ENCODE results near the gene ADAT2. TPM values are rescaled to one million over a fixed set of nuclear protein-coding genes. Genes with fewer than 3 reads are reported as not detected.

Gene ADAT2
- total and polyA plus RNA-seq, 2 of the 13 experiments (the other 11 are each of a cell fraction or from before 2014, with no cell fraction given) = 10.5 to 18.3 TPM

GRCh38 chr6:143486752-143487151 lies 36.3 kb upstream of the ADAT2 start:
- Histone ChIP-seq H3K9ac (ENCODE audit: insufficient read depth, low read depth, low read length) (no peak overlapping the region), H3K9me3 (ENCODE audit: low read length) (no peaks in the 10 kb centered on the region), H3K4me1 (ENCODE audit: insufficient read depth, low read length) (no peaks in the 10 kb centered on the region), H3K4me2 (ENCODE audit: low read depth, low read length) (no peak overlapping the region), H3K27ac (ENCODE audit: extremely low read length, insufficient read depth, low read length) (no peak overlapping the region), H4K20me1 (ENCODE audit: insufficient read depth, low read length) (no peaks in the 10 kb centered on the region), H3K36me3 (replicated peaks in 1 of 2; ENCODE audit: control insufficient read depth in 1 of 2, insufficient read depth in 2 of 2, low read length in 2 of 2) (peaks cover 0 to 3% of the 10 kb centered on the region in 2 experiments; a peak in 1 of 5 replicates), H3K27me3 (ENCODE audit: control insufficient read depth in 1 of 2, insufficient read depth in 2 of 2, low read length in 2 of 2) (no peaks in the 10 kb centered on the region), H2AFZ (ENCODE audit: low read length) (no peak overlapping the region), H3K4me3 (replicated peaks in 1 of 3; ENCODE audit: insufficient read depth in 1 of 3, low read depth in 2 of 3, low read length in 3 of 3) (no peak overlapping the region), H3K79me2 (ENCODE audit: insufficient read depth, low read length) (no peaks in the 10 kb centered on the region)
- FAIRE-seq (no peak), DNase-seq (ENCODE audit: low spot score) (no peak), ATAC-seq (no peak)
- POLR2A ChIA-PET = no interaction called here
- CTCF ChIA-PET (ENCODE audit: low intra/inter-chr PET ratio, low total read pairs) = no interaction called here
- in situ Hi-C loops (cut with HindIII; ENCODE audit: extremely low pct_ligation_motif_present, low pct_unique_long_range_greater_than_20kb) = no loop called here
- intact Hi-C loops (cut with micrococcal nuclease; ENCODE audit: unreplicated experiment) = no loop called here
- WGBS (ENCODE audit: low lambda C conversion rate) = 94% methylated on average over 3 of the region's 3 CpGs
- TF ChIP-seq ZNF484 (CRISPR knock-in tag; IDR thresholded peaks at IDR 0.05; ENCODE audit: borderline replicate concordance, low read depth) (no peak), ZNF503 (CRISPR knock-in tag; IDR thresholded peaks at IDR 0.05) (no peak), ARID2 (CRISPR knock-in tag; IDR thresholded peaks at IDR 0.05; ENCODE audit: borderline replicate concordance) (no peak), SIX1 (CRISPR knock-in tag; IDR thresholded peaks at IDR 0.05; ENCODE audit: borderline replicate concordance) (no peak)
- TF ChIP-seq, protein P1, sequence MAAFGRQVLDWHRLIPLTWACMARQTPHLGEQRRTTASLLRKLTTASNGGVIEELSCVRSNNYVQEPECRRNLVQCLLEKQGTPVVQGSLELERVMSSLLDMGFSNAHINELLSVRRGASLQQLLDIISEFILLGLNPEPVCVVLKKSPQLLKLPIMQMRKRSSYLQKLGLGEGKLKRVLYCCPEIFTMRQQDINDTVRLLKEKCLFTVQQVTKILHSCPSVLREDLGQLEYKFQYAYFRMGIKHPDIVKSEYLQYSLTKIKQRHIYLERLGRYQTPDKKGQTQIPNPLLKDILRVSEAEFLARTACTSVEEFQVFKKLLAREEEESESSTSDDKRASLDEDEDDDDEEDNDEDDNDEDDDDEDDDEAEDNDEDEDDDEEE (CRISPR knock-in tag; IDR thresholded peaks at IDR 0.05) = no peak
- TF ChIP-seq, protein P2, sequence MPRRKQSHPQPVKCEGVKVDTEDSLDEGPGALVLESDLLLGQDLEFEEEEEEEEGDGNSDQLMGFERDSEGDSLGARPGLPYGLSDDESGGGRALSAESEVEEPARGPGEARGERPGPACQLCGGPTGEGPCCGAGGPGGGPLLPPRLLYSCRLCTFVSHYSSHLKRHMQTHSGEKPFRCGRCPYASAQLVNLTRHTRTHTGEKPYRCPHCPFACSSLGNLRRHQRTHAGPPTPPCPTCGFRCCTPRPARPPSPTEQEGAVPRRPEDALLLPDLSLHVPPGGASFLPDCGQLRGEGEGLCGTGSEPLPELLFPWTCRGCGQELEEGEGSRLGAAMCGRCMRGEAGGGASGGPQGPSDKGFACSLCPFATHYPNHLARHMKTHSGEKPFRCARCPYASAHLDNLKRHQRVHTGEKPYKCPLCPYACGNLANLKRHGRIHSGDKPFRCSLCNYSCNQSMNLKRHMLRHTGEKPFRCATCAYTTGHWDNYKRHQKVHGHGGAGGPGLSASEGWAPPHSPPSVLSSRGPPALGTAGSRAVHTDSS (CRISPR knock-in tag; conservative IDR thresholded peaks at IDR 0.05) = no peak
- BruUV-seq (replicated peaks) = no TSS peak
